Left ventricle myocardium superior (tissue), 1 donor: ENCODE results near the gene ZNRF4. TPM values are rescaled to one million over a fixed set of nuclear protein-coding genes. Genes with fewer than 3 reads are reported as not detected.

ENCODE experiments used
- ATAC-seq: fragments of 200-7000 bp; cut with Tn5 transposase; one replicate; pipeline ENCODE4 v1.9.1; 2020; ENCODE audit warnings: mild to moderate bottlenecking, moderate library complexity
- DNase-seq: peaks from one replicate; pipeline ENCODE4 v3.0.0-alpha.2; 2020
- intact Hi-C: fragments of 100-400 bp; cut with micrococcal nuclease; formaldehyde crosslinking; loops from one replicate; pipeline ENCODE4 v1.11.0; 2022
- total RNA-seq: library from RNA; stranded (reverse); fragmentation: NEBNext Ultra II Directional; extraction: Animal tissue kit (Norgen Biotek cat#: 25700); gene quantifications from one replicate; pipeline ENCODE4 v1.2.1, GENCODE V29; 2021
- donor health status: DM: no; HTN: yes; CAD: no; lungs with severe emphysema.

The ZNRF4 gene
- total RNA-seq, 1 donor from 2014 or later, result not detected

GRCh38 chr19:5439452-5439851 is 15.8 kb upstream of the ZNRF4 start:
- DNase-seq (no peak), ATAC-seq (no peak)
- intact Hi-C loops, result no loop called here

- no peak for DNase-seq
- ATAC-seq, result no peak
- intact Hi-C loops, result no loop called here
Observed at GRCh38 chr19:5440299-5440698, 14.9 kb upstream of the ZNRF4 start.

GRCh38 chr19:5443723-5444122 is 11.5 kb upstream of the ZNRF4 start:
- intact Hi-C loops, result no loop called here
- ATAC-seq (no peak), DNase-seq (no peak)

GRCh38 chr19:5444431-5444830 is 10.8 kb upstream of the ZNRF4 start:
- intact Hi-C loops, result no loop called here
- ATAC-seq, result no peak
- no peak for DNase-seq

GRCh38 chr19:5445071-5445470 is 10.1 kb upstream of the ZNRF4 start:
- DNase-seq, result no peak
- no peak for ATAC-seq
- intact Hi-C loops, result no loop called here

GRCh38 chr19:5445561-5446055 is 9.6 kb upstream of the ZNRF4 start:
- ATAC-seq (peak; percentile 63), DNase-seq (no peak)
- intact Hi-C loops, result no loop called here

- intact Hi-C loops, result no loop called here
- ATAC-seq, result no peak
- no peak for DNase-seq
Observed at GRCh38 chr19:5447700-5448311, 7.4 kb upstream of the ZNRF4 start.

GRCh38 chr19:5448374-5448773 is 6.8 kb upstream of the ZNRF4 start:
- ATAC-seq, result no peak
- no peak for DNase-seq
- intact Hi-C loops, result no loop called here

- no peak for ATAC-seq
- intact Hi-C loops, result no loop called here
- no peak for DNase-seq
Observed at GRCh38 chr19:5450482-5451126, 4.6 kb upstream of the ZNRF4 start.

- no peak for DNase-seq
- intact Hi-C loops, result no loop called here
- ATAC-seq, result no peak
Observed at GRCh38 chr19:5451494-5451893, 3.7 kb upstream of the ZNRF4 start.

- intact Hi-C loops, result no loop called here
- ATAC-seq (no peak), DNase-seq (no peak)
Observed at GRCh38 chr19:5452594-5453565, 2.3 kb upstream of the ZNRF4 start.

GRCh38 chr19:5454743-5455142 is 474 bp upstream of the ZNRF4 start:
- ATAC-seq (no peak), DNase-seq (no peak)
- intact Hi-C loops, result no loop called here

- intact Hi-C loops, result no loop called here
- ATAC-seq (no peak), DNase-seq (no peak)
Observed at GRCh38 chr19:5456130-5456840, 1.1 kb downstream of the ZNRF4 start.

- intact Hi-C loops, result no loop called here
Observed at GRCh38 chr19:5456841-5457200, 1.6 kb downstream of the ZNRF4 start.

GRCh38 chr19:5457709-5458108 is 2.5 kb downstream of the ZNRF4 start:
- intact Hi-C loops, result no loop called here
- no peak for ATAC-seq

More at GRCh38 chr19:5456841-5457200, 1.6 kb downstream of the ZNRF4 start:
- no peak for ATAC-seq
- no peak for DNase-seq

GRCh38 chr19:5458420-5458819 is 3.2 kb downstream of the ZNRF4 start:
- intact Hi-C loops, result no loop called here
- DNase-seq, result no peak
- no peak for ATAC-seq

More at GRCh38 chr19:5457709-5458108, 2.5 kb downstream of the ZNRF4 start:
- DNase-seq, result no peak

- no peak for ATAC-seq
- intact Hi-C loops, result no loop called here
- no peak for DNase-seq
Observed at GRCh38 chr19:5459360-5459759, 4.1 kb downstream of the ZNRF4 start.

- DNase-seq (no peak), ATAC-seq (no peak)
- intact Hi-C loops, result no loop called here
Observed at GRCh38 chr19:5460748-5461147, 5.5 kb downstream of the ZNRF4 start.

GRCh38 chr19:5463959-5464358 is 8.7 kb downstream of the ZNRF4 start:
- no peak for ATAC-seq
- DNase-seq, result no peak
- intact Hi-C loops, result no loop called here
